Lung (tissue), 12 donors: ENCODE results near the gene TMEM200C. TPM values are rescaled to one million over a fixed set of nuclear protein-coding genes. Genes with fewer than 3 reads are reported as not detected.

ENCODE experiments used
- ATAC-seq: fragments of 200-7000 bp; cut with Tn5 transposase; one replicate; pipeline ENCODE4 v1.9.1; 2020; ENCODE audit warnings: moderate number of reproducible peaks; ENCODE audit not compliant: insufficient read depth, low FRiP score
- DNase-seq, 3 donors: peaks; one replicate each; pipeline ENCODE4 v3.0.0-alpha.2; 2013 to 2017
- H3K27ac ChIP-seq, 2 donors: one replicate each; pipeline ENCODE4 v1.5.1; 2013; ENCODE audit warnings: mild to moderate bottlenecking in 2 of 2, moderate library complexity in 2 of 2, control low read depth in 1 of 2, inconsistent platforms in 1 of 2, low read depth in 1 of 2, low read length in 1 of 2
- H3K27me3 ChIP-seq, 3 donors: one replicate each; pipeline ENCODE4 v1.5.1; 2013; ENCODE audit warnings: low read length in 2 of 3; ENCODE audit not compliant: control insufficient read depth in 3 of 3, insufficient read depth in 3 of 3
- H3K36me3 ChIP-seq, 4 donors: one replicate each; pipeline ENCODE4 v1.5.1; 2013; ENCODE audit warnings: low read length in 4 of 4, mild to moderate bottlenecking in 1 of 4, moderate library complexity in 1 of 4; ENCODE audit not compliant: control insufficient read depth in 4 of 4, insufficient read depth in 4 of 4
- H3K4me1 ChIP-seq, 5 donors: one replicate each; pipeline ENCODE4 v1.5.1; 2013; ENCODE audit warnings: low read length in 5 of 5, mild to moderate bottlenecking in 2 of 5, moderate library complexity in 1 of 5; ENCODE audit not compliant: control insufficient read depth in 5 of 5, insufficient read depth in 5 of 5
- H3K4me3 ChIP-seq: one replicate; pipeline ENCODE4 v1.5.1; 2013; ENCODE audit warnings: mild to moderate bottlenecking, control low read depth, moderate library complexity
- H3K9ac ChIP-seq, 2 donors: one replicate each; pipeline ENCODE4 v1.5.1; 2013; ENCODE audit warnings: low read length in 2 of 2, control low read depth in 1 of 2; ENCODE audit not compliant: insufficient read depth in 1 of 2
- H3K9me3 ChIP-seq, 4 donors: one replicate each; pipeline ENCODE4 v1.5.1; 2013; ENCODE audit warnings: low read length in 3 of 4, mild to moderate bottlenecking in 1 of 4, moderate library complexity in 1 of 4; ENCODE audit not compliant: control insufficient read depth in 4 of 4, insufficient read depth in 3 of 4
- CTCF ChIP-seq: IDR thresholded peaks from 2 replicates; pipeline ENCODE4 v1.5.1; 2012; ENCODE audit warnings: mild to moderate bottlenecking; ENCODE audit errors: control extremely low read depth, extremely low read depth
- WGBS, 2 donors: extraction: QIAGEN DNeasy Blood & Tissue Kit; methylation state at CpG; one replicate each; pipeline ENCODE4 v1.1.7; 2013; 5-methylcytosine and 5-hydroxymethylcytosine counted together
- polyA plus RNA-seq, 2 donors: library from polyadenylated mRNA; stranded (reverse); fragments of 200-250 nt; gene quantifications; one replicate each; pipeline ENCODE4 v1.2.1, GENCODE V29; 2013
- total RNA-seq, 2 donors: library from RNA; depleted of rRNA in 1 of 2; stranded (reverse); fragments of >200 nt in 1 of 2; gene quantifications; one replicate each; pipeline ENCODE4 v1.2.1, GENCODE V29; 2014 to 2021
- donor health status: control.
- donor health status: control.
- donor health status: Bipolar disorder and iron deficiency.
- donor health status: healthy.
- donor health status: DM: yes; HTN: yes; CAD: no.

The TMEM200C gene
- total and polyA plus RNA-seq, 4 donors: 0.12 to 1.3 (median 0.39) TPM

- Histone ChIP-seq H3K4me1 (peaks cover 0 to 3% (median 0%) of the 10 kb centered on the region in 5 donors), H3K4me3 (no peak overlapping the region), H3K27ac (no peak overlapping the region), H3K36me3 (no peaks in the 10 kb centered on the region), H3K9ac (no peak overlapping the region), H3K27me3 (no peaks in the 10 kb centered on the region), H3K9me3 (peaks cover 0 to 2% (median 0%) of the 10 kb centered on the region in 4 donors)
- no peak for ATAC-seq
- no peak for TF ChIP-seq CTCF
- 51 to 56% methylated on average over 2 of the region's 2 CpGs for WGBS, 2 donors
- DNase-seq: no peak
Measured at GRCh38 chr18:5841518-5841917, 53.8 kb downstream of the TMEM200C start.

- Histone ChIP-seq H3K9ac (no peak overlapping the region), H3K27ac (no peak overlapping the region), H3K27me3 (no peaks in the 10 kb centered on the region), H3K36me3 (no peaks in the 10 kb centered on the region), H3K4me1 (peaks cover 0 to 3% (median 0%) of the 10 kb centered on the region in 5 donors), H3K4me3 (no peak overlapping the region), H3K9me3 (no peaks in the 10 kb centered on the region)
- no peak for DNase-seq
- no peak for TF ChIP-seq CTCF
- no peak for ATAC-seq
- WGBS, 2 donors: 56 to 84% methylated on average over 4 of the region's 4 CpGs
Measured at GRCh38 chr18:5840547-5840946, 54.8 kb downstream of the TMEM200C start.

DNA sequence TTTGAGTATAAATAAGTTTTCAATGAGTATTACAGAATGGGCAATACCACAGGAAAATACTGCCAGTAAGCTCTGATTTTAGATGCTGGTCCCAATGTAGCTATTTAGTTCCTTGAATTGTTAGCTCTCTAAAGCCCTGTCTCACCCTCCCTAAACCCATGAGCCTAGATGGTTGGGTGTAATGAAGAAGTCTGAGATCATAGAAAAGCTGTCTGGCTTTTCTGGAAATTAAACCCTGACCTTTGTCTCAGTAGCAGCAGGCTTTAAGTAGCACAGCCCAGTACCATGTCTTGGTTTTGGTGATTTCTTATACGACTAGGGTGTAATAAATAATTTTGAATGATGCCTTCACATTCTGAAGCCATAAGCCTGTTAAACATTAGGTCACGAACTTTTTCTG lies 55.3 kb downstream of the TMEM200C start:
- Histone ChIP-seq H3K9me3 (no peaks in the 10 kb centered on the region), H3K27ac (no peak overlapping the region), H3K27me3 (no peaks in the 10 kb centered on the region), H3K36me3 (no peaks in the 10 kb centered on the region), H3K4me3 (no peak overlapping the region), H3K4me1 (peaks cover 0 to 3% (median 0%) of the 10 kb centered on the region in 5 donors), H3K9ac (no peak overlapping the region)
- WGBS, 2 donors: 77 to 86% methylated on average over 2 of the region's 2 CpGs
- no peak for TF ChIP-seq CTCF
- no peak for DNase-seq
- ATAC-seq: no peak

- Histone ChIP-seq H3K9me3 (no peaks in the 10 kb centered on the region), H3K9ac (no peak overlapping the region), H3K4me1 (peaks cover 0 to 3% (median 0%) of the 10 kb centered on the region in 5 donors), H3K36me3 (no peaks in the 10 kb centered on the region), H3K27me3 (no peaks in the 10 kb centered on the region), H3K4me3 (no peak overlapping the region), H3K27ac (no peak overlapping the region)
- TF ChIP-seq CTCF: no peak
- WGBS, 2 donors: 89 to 90% methylated on average over 8 of the region's 8 CpGs
- DNase-seq (no peak), ATAC-seq (no peak)
Measured at GRCh38 chr18:5839102-5839501, 56.2 kb downstream of the TMEM200C start.
